GM19043 (cell line): Measurements from ENCODE around the gene ONECUT3.
"Not testable (repeated sequence)": the region's sequence is repeated elsewhere in the genome, so short reads cannot be mapped to it uniquely, and the experiment has no call there.

Experiments
- ATAC-seq: cut with Tn5 transposase; IDR thresholded peaks from one replicate; pipeline ENCODE4 v1.9.1; 2021; ENCODE audit warnings: low read depth; ENCODE audit not compliant: unreplicated experiment

Gene ONECUT3

DNA sequence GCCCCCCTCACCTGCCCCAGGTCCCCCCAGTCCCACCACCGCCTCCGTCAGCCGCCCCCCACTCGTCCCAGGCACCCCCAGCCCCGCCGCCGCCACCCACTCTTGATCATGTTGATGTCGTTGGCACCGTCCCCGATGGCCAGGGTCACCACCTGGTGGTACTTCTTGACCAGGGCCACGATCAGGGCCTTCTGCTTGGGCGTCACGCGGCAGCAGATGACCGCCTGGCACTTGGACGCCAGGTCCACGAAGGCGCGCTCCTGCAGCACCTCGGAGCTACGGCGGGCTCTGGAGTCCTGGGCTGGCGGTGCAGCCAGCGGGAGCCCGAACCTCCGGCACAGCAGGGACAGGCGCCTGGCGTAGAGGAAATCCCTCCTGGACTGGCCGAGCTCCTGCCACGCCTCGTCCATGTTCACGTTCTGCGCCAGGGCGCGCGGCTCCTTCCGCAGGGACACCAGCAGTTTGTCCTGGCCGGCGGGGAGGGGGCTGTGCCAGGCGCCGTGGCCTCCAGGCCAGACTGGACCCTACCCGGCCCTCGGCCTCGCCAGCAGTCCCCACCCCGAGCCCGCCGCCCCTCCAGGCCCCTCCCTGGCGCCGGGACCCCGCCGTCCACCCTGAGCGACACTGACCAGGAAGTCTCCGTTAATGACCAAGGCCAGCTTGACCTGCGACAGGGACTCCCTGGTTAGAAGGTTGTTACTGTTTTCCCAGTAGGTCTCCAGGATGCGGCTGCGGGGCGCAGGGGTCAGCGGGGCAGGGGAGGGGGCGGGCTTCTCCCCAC is 36.1 kb downstream of the ONECUT3 start:
- no peak for ATAC-seq

DNA sequence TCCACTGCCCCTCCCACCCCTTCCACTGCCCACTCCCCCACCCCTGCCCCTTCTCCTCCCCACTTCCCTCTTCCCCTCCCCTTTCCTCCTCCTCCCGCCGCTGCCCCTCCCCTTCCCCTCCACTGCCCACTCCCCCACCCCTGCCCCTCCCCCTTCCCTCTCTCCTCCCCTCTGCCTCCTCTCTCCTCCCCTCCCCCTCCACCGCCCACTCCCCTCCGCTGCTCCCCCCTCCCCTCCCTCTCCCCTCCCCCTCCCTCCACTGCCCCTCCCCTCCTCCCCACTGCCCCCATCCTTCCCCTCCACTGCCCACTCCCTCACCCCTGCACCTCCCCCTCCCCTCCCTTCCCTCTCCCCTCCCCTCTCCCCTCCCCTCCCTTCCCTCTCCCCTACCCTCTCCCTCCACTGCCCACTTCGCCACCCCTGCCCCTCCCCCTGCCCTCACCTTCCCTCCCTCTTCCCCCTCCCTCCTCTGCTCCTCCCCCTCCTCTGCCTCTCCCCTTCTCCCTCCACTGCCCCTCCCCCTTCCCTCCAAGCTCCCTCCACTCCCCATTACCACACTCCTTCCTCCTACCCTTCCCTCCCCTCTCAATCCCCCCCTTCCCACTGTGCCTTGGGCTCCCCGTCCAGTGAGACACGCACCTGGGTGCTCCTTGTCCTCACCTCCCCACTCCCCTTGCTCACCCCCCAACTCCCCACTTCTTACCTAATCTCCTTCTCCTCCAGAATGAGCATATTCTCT is 36.9 kb downstream of the ONECUT3 start:
- ATAC-seq, result no peak

DNA sequence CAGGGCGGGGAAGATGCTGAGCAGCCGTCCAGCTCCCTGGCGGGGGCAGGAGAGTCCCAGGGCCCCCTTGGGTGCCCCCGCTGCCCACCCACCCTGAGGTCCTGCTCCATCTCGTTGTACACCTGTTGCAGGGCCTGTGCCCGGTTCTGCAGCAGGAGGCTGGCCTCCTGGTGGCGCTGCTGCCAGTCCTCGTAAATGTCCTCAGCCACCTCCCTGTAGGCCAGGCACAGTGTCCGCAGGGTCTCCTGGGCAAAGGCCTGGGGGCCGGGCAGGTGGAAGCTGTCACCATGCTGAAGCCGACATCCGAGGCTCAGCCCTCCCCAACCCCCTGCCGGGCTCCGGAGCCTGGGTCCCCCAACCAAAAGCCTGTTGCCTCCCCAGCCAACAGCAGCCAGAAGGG is 38.6 kb downstream of the ONECUT3 start:
- ATAC-seq, result no peak

DNA sequence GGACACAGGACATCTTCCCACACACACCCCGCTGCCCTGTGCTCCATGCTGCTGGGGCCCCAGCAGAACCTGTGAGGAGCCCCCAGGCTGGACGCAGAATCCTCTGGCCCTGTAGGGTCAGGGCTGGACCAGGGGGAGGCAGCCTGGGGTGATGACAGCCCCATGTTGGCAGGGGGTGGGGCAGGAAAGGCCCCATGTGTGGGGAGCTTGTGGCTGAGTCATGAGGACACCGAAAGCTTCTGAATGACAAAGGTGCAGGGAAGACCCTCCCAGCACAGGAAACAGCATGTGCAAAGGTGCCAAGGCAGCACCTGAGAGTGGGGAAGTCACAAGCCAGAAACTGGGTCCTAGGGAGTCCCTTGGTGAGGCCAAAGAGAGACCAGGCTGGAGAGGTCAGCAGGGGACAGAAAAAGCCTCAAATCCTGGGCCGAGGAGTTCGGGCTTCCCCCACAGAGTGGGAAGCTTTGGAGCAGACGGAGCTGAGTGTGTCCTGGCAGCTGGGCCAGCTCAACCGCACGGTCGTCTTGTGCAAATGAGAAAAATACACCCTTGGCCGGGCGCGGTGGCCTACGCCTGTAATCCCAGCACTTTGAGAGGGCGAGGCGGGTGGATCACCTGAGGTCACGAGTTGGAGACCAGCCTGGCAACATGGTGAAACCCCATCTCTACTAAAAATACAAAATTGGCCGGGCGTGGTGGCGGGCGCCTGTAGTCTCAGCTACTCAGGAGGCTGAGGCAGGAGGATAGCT is 41.3 kb downstream of the ONECUT3 start:
- no peak for ATAC-seq

DNA sequence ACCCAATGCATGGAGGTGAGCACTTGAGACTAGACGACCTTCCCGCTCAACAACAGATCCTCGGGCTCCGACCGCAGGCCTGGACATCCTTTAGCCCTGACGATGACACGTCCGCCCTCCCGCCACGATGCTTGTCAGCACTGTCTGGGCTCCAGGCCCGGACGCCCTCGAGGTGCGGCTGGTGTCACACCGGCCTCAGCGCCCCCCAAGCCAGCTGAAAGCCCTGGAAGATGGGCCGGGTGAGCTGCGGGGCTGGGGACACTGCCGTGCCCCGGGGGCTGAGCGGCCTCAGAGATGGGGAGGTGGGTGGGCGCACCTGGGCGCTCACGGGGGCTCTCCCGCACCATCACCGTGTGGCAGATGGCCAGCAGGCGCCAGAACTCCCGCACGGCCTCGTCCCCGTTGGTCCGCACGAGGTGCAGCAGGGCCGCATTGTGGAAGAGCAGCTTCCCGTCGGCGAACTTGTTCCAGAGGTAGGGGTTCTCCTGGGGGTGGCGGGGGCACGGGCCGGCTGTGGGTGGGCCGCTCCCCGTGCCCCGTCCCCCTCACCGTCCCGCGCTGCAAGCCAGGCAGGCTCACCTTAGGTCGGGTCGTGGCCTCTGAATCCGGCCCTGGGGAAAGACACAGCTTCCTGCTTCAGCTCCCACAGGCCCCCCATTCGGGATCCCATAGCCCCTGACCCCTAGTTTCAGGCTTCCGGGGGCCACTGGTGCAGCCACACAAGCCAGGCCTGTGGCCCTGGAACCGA is 43.3 kb downstream of the ONECUT3 start:
- no peak for ATAC-seq

DNA sequence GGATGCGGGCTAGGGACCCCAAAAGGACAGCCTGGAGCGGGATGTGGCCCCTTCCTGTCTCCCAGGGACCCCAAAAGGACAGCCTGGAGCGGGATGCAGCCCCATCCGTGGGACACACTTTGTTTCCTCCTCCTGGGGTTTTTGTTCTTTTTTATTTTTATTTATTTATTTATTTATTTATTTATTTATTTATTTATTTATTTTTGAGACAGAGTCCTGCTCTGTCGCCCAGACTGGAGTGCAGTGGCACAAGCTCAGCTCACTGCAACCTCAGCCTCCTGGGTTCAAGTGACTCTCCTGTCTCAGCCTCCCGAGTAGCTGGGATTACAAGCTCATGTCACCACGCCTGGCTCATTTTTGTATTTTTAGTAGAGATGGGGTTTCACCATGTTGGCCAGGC is 44.0 kb downstream of the ONECUT3 start:
- ATAC-seq, result not testable (repeated sequence)

DNA sequence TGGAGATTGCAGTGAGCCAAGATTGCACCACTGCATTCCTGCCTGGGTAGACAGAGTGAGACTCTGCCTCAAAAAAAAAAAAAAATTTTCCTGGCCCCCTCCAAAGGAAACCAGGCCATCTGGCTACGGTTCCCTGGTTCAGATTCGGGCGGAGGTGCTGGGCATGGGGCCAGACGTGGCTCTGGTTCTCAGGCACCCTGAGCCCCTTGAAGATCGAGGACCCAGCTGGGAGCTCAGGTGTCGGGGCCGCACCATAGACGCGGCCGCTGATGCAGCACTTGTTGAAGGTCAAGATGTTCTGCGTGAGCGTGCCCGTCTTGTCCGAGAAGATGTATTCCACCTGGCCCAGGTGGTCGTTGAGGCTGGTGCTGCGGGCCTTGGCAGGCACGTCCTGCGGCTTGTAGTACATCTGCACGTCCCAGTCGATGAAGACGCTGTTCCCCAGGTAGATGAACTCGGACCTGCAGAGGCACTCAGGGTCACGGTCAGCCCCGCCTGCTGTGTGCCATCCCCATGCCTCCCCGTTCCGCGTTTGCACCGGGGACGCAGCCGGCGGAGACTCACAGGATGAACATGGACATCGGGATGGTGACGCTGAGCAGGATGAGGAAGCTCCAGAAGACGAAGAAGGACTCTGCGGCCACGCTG is 46.5 kb downstream of the ONECUT3 start:
- no peak for ATAC-seq

DNA sequence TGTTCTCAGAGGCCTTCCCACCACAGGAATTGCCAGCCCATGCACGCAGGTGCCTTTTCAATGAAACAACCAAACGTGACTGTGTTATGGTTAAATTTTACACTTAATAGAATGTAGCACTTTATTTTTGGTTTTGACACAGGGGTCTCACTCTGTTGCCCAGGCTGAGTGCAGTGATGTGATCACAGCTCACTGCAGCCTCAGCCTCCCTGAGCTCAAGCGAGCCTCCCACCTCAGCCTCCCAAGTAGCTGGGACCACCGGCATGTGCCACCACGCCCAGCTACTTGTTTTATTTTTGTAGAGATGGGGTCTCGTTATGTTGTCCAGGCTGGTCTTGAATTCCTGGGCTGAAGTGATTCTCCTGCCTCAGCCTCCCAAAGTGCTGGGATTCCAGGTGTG is 51.6 kb downstream of the ONECUT3 start:
- ATAC-seq, result no peak

DNA sequence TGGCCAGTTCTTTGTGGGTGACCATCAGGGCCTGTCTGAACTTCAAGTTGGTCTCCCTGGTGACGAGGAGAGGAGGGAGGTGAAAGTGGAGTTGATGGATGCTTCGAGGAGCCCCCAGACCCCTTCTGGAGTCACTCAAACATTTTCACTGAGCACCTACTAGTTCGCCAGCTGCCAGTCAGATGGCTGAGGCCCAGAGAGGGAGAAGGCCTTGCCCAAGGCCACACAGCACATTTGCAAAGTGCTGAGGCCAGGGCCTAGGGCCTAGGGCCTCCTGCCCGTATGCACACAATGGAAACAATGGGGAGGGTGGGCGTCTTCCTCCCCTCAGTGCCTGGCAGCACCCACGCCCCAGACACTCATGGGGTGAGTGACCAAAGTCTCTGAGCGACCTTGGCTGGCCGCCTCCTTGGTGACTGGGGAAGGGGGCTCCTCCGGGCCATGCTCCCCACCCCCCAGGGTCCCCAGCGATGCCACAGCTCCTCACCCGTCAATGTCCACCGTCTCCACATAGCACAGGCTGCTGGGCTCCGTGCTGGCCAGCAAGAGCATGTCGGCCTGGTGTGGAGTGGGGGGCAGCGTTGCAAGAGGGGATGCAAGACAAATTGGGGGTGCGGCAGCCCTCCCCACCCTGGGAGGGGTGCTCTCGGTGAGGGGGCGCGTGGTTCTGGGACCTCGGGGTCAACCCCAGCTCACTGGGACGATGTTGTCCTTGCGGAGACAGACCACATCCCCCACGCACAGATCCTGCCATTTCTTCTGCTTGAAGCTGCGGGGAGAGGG is 52.3 kb downstream of the ONECUT3 start:
- ATAC-seq, result no peak

DNA sequence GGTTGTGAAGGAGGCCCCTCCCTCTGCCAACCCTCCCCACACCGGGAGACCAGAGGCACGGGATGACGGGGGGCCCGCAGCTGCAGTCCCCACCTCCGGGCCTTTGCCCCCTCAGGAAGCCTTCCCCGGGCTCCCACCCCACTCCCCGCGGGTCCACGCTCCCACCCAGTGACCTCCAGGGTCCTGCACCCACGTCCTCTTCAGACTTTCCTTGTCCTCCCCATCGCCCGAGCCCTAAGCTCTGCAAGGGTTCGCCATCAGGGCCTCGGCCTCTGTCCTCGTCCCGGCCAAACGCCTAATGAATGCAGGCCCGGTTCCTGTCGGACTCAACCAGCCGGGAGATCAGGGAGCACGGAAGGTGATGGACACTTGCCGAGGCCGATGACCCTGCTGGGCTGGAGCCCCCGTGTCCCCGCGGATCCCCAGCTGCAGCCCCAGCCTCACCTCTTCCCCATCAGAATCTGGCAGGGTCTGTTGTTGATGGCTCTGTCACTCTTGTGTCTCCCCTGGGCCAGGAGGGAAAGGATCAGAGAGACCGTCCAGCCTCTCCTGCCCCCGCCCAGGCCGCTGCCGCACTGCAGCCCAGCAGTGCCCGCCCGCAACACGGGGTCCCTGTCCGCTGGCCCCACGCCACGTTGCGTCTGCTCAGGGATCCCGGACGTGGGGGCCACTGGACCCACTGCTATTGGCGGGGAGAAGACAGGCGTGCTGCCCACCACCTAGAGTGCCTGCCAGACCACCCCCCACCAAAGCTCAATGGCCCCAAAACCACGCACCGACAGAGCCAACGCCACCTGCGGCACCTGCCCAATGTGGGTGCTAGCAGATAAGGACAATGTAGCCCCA is 53.1 kb downstream of the ONECUT3 start:
- no peak for ATAC-seq

DNA sequence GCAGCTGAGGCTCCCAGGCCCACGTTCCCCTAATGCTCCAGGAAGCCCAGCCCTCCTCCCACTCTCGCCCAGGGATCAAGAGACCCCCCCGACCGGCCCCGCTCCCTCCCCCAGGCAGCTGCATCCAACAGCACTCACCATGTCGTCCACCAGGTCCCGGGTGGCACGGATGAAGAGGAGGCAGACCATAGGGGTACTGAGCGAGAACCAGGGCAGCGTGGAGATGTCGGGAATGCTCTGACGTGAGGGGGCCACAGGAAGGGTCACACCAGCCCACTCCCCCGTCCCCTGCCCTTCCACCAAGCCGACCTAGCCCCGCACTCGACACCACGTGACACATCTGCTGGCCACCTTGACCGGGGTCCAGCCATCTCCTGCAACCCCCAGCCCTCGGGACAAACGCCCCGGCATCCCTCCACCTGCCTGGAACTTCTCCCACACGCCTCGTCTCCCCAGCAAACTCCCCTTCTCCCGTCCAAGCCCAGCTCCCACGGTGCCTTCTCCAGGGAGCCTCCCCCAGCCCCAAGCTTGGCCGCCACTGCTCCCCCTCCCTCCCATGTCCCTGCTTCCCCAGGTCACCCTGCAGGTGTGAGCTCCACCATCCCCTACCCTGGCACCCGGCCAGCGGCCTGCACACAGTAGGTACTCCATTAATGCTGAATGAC is 53.9 kb downstream of the ONECUT3 start:
- ATAC-seq, result no peak

DNA sequence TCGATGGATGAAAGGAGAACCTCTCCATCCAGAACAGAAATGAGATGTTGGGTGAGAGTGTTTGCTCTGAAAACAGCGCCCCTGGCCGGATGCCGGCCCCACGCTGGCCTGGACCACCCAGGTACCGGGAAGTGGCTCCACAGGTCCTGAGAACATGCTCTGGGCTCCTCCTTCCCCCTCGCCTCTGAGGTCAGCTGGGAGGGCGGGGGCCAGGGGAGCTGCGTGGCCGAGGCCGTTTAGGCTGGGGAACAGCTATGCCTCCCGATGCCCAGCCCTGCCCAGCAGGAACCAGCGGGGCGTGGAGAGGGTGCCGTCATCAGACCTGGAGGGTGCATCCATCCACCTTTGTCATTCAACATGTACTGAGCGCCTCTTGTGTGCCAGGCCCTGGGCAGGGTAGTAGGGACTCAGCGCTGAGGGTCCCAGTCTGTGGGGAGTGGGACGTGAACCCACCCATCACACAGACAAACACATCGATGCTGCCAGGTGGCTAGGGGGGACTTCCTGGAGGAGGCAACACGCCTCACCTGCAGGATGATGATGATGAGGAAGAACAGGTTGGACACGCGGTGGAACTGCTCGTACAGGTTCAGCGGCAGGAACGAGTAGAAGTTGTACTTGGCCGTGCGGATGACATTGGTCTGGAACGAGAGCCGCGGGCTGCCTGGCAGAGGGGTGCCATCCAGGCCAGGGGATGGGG is 54.5 kb downstream of the ONECUT3 start:
- ATAC-seq, result no peak

DNA sequence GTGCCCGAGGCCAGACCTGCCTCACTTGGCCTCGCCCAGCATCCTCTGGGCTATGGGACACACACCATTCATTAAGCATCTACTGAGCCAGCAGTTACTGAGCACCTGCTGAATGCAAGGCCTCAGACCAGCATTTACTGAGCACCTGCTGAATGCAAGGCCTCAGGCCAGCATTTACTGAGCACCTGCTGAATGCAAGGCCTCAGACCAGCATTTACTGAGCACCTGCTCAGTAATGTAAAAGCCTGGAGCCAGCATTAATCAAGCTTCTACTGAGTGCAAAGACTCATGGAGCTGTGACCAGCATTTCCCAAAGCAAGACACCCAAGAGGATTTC is 55.1 kb downstream of the ONECUT3 start:
- ATAC-seq, result no peak

DNA sequence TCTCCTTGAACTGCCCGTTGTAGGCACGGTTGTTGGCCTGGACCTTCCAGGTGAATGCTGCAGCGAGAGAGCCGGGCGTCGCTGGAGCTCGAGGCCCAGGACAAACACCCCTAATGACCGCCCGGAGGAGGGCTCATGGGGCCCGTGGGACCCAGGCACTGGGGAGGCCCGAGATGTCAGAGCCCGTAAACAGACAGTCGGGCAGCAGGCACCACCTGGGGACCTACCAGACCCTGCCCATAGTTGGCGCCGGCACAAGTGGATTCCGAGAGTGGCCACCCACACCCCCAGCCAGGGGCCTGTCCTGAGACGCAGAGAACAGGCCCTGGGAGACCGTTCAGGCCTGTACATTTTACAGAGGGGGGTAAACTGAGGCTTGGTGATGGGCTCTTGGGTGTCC is 56.4 kb downstream of the ONECUT3 start:
- ATAC-seq, result no peak

DNA sequence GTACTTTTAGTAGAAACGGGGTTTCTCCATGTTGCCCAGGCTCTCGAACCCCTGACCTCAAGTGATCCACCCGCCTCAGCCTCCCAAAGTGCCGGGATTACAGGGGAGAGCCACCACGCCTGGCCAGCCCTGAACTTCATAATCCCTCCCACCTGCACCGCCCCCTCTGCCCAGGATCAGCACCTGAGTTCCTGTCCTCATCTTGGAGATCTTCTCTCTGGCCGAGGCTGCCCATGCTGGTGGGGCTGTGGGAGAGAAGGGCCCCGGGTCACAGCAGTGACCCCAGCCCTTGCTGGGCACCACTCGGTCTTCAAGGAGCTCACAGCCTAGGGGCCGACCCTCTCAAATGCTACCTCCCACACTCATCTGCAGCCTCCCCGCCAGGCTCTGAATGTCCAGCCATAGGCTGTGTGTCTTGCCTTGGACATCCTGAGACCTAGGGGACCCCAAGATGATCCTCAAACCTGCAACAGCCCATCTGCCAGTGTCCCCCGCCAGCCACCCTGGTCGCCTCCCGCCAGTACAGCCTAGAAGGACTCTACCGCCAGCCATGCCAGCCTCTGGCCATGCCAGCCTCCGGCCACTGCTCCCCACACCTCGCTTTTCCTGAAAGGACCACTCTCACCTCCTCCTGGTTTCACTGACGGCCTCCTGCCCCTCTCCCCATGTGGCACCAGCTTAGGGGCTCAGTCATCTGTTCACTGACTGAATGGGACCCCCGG is 57.3 kb downstream of the ONECUT3 start:
- ATAC-seq, result no peak

DNA sequence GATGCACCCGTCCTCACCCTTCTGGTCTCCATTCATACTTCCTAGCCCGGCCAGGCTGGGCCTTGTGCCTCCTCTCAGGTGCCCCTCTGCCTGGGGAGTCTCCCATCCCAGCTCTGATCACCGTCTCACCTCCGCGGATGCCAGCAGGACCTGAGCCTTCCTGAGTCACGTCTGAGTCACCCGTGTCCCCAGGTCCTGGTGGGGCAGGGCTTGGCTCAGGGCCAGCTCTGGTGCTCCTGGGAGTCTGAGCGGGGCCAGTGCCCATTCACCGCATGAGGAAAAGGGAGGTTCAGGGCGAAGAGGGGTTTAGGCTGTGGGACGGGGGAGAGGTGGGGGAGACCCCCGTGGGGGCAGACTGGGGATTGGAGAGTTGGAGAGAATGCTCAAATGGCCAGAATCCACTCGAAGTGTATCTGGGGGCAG is 58.2 kb downstream of the ONECUT3 start:
- no peak for ATAC-seq

DNA sequence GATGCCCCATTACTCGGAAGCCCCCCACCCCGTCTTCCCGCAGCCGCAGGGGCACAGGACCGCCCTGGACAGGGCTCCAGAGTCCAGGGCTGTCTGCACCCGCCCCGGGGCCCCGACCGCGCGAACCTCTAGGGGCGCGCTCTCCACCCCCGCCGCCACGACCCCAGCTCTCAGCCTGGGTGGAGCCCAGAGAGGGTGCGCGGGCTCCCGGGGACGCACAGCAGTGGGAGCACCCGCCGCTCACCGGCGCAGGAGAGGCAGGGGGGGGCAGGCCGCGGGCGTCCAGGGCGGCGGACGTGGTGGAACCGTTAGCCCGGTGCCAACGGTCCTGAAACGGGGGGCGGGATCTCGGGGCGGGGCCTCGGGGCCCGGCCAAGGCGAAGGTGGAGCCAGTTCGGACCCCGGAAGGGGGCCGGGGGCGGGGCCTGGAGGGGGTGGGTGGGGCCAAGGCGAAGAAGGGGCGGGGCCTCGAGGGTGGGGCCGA is 58.7 kb downstream of the ONECUT3 start, which contains the start of gene ATP8B3:
ATP8B3 (minus strand) TSS at position 335 of the 484 bp plus-strand sequence. CDS start 540 bp downstream, outside the sequence.
- peak; percentile 14 for ATAC-seq
